ENCODE data around the gene KRTAP10-12. TPM values are rescaled to one million over a fixed set of nuclear protein-coding genes. Genes with fewer than 3 reads are reported as not detected.
"Not testable (repeated sequence)": the region's sequence is repeated elsewhere in the genome, so short reads cannot be mapped to it uniquely, and the experiment has no call there.

The KRTAP10-12 gene
- total and polyA plus RNA-seq, 4 donors: not detected

DNA sequence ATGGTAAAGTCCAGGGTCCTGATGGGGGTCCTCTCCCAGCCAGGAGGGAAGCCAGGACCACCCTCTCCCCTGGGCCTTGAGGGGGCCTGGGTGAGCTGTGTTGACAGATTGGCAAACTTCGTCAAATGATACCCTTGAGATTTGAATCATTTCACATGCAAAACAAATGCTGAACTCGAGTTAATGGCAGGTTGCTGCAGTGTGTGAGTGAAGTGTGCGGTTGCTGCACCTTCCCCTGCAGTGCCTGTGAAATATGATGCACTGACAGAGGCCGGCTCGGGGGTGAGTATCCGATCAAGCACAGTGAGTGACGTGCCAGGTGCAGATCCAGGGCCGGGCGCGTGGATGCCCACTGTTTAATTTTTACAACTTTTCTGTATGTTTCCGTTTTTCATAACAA, 9.3 kb upstream of the KRTAP10-12 start:
- no peaks in the 10 kb centered on the region for H3K4me1 ChIP-seq (ENCODE audit: control insufficient read depth in 4 of 4, insufficient read depth in 4 of 4, low read length in 3 of 4)
- H3K36me3 ChIP-seq (ENCODE audit: control insufficient read depth in 4 of 4, insufficient read depth in 3 of 4, low read depth in 1 of 4, low read length in 3 of 4): no peaks in the 10 kb centered on the region
- peaks cover 0 to 2% (median under 1%) of the 10 kb centered on the region in 4 donors for H3K27me3 ChIP-seq (ENCODE audit: control insufficient read depth in 4 of 4, insufficient read depth in 4 of 4, low read length in 3 of 4)
- no peak overlapping the region for H3K27ac ChIP-seq (ENCODE audit: low read depth in 1 of 2, low read length in 2 of 2)
- 63% methylated on average over 11 of the region's 11 CpGs for WGBS
- TF ChIP-seq EGR1 (IDR thresholded peaks at IDR 0.05; ENCODE audit: low read depth in 2 of 2) (no peak), FOXA1 (IDR thresholded peaks at IDR 0.05) (no peak), SP1 (IDR thresholded peaks at IDR 0.05) (no peak), TAF1 (conservative IDR thresholded peaks at IDR 0.05) (no peak), HNF4G (IDR thresholded peaks at IDR 0.05) (no peak), JUND (IDR thresholded peaks at IDR 0.05) (no peak), RAD21 (IDR thresholded peaks at IDR 0.05) (no peak)
- TF ChIP-seq, protein P1, sequence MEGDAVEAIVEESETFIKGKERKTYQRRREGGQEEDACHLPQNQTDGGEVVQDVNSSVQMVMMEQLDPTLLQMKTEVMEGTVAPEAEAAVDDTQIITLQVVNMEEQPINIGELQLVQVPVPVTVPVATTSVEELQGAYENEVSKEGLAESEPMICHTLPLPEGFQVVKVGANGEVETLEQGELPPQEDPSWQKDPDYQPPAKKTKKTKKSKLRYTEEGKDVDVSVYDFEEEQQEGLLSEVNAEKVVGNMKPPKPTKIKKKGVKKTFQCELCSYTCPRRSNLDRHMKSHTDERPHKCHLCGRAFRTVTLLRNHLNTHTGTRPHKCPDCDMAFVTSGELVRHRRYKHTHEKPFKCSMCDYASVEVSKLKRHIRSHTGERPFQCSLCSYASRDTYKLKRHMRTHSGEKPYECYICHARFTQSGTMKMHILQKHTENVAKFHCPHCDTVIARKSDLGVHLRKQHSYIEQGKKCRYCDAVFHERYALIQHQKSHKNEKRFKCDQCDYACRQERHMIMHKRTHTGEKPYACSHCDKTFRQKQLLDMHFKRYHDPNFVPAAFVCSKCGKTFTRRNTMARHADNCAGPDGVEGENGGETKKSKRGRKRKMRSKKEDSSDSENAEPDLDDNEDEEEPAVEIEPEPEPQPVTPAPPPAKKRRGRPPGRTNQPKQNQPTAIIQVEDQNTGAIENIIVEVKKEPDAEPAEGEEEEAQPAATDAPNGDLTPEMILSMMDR (IDR thresholded peaks at IDR 0.05; ENCODE audit: low read depth, low read length, missing input control): no peak
- TF ChIP-seq, protein P2, sequence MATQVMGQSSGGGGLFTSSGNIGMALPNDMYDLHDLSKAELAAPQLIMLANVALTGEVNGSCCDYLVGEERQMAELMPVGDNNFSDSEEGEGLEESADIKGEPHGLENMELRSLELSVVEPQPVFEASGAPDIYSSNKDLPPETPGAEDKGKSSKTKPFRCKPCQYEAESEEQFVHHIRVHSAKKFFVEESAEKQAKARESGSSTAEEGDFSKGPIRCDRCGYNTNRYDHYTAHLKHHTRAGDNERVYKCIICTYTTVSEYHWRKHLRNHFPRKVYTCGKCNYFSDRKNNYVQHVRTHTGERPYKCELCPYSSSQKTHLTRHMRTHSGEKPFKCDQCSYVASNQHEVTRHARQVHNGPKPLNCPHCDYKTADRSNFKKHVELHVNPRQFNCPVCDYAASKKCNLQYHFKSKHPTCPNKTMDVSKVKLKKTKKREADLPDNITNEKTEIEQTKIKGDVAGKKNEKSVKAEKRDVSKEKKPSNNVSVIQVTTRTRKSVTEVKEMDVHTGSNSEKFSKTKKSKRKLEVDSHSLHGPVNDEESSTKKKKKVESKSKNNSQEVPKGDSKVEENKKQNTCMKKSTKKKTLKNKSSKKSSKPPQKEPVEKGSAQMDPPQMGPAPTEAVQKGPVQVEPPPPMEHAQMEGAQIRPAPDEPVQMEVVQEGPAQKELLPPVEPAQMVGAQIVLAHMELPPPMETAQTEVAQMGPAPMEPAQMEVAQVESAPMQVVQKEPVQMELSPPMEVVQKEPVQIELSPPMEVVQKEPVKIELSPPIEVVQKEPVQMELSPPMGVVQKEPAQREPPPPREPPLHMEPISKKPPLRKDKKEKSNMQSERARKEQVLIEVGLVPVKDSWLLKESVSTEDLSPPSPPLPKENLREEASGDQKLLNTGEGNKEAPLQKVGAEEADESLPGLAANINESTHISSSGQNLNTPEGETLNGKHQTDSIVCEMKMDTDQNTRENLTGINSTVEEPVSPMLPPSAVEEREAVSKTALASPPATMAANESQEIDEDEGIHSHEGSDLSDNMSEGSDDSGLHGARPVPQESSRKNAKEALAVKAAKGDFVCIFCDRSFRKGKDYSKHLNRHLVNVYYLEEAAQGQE (IDR thresholded peaks at IDR 0.05): no peak
- peaks cover 0 to 7% (median 2%) of the 10 kb centered on the region in 4 donors for H3K9me3 ChIP-seq (ENCODE audit: control insufficient read depth in 4 of 4, low read length in 3 of 4)
- peak; percentile 8 for DNase-seq (ENCODE audit: low spot score)
- H3K4me3 ChIP-seq (ENCODE audit: low read depth in 1 of 3, low read length in 3 of 3): no peak overlapping the region
- no peak overlapping the region for H3K9ac ChIP-seq (ENCODE audit: low read depth in 1 of 2, low read length in 2 of 2)

DNA sequence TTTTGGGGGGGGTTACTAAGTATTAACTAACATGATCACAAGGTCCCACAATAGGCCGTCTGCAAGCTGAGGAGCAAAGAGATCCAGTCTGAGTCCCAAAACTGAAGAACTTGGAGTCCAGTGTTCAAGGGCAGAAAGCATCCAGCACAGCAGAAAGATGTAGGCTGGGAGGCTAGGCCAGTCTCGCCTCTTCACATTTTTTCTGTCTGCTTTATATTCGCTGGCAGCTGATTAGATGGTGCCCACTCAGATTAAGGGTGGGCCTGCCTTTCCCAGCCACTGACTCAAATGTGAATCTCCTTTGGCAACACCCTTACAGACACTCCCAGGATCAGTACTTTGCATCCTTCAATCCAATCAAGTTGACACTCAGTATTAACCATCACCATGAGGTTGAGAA, 7.2 kb upstream of the KRTAP10-12 start:
- H3K27ac ChIP-seq (ENCODE audit: low read depth in 1 of 2, low read length in 2 of 2); H3K4me3 ChIP-seq (ENCODE audit: low read depth in 1 of 3, low read length in 3 of 3); H3K27me3 ChIP-seq (ENCODE audit: control insufficient read depth in 4 of 4, insufficient read depth in 4 of 4, low read length in 3 of 4); H3K9ac ChIP-seq (ENCODE audit: low read depth in 1 of 2, low read length in 2 of 2); DNase-seq (ENCODE audit: low spot score); H3K4me1 ChIP-seq (ENCODE audit: control insufficient read depth in 4 of 4, insufficient read depth in 4 of 4, low read length in 3 of 4); H3K36me3 ChIP-seq (ENCODE audit: control insufficient read depth in 4 of 4, insufficient read depth in 3 of 4, low read depth in 1 of 4, low read length in 3 of 4): not testable (repeated sequence)
- WGBS: 75% methylated on average over 3 of the region's 3 CpGs
- H3K9me3 ChIP-seq (ENCODE audit: control insufficient read depth in 4 of 4, low read length in 3 of 4): peaks cover 0 to 18% (median 2%) of the 10 kb centered on the region in 4 donors

DNA sequence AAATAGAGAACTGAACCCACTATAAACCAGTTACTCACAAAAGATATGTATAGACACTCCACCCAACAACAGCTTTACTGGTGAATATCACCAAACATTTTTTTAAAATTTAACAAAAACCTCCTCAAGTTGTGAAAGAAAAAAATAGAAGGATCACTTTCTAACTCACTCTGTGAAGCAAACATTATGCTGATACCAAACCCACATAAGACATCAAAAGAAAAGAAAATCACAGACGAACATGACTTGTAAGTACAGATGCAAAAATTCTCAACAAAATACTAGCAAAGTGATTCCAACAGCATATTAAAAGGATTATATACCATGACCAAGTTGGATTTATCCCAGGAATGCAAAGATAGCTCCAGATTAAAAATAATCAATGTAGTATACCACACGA, 5.3 kb upstream of the KRTAP10-12 start:
- Histone ChIP-seq H3K9ac (ENCODE audit: low read depth in 1 of 2, low read length in 2 of 2) (no peak overlapping the region), H3K27ac (ENCODE audit: low read depth in 1 of 2, low read length in 2 of 2) (no peak overlapping the region), H3K9me3 (ENCODE audit: control insufficient read depth in 4 of 4, low read length in 3 of 4) (peaks cover 0 to 18% (median 2%) of the 10 kb centered on the region in 4 donors), H3K27me3 (ENCODE audit: control insufficient read depth in 4 of 4, insufficient read depth in 4 of 4, low read length in 3 of 4) (peaks cover 0 to 5% (median under 1%) of the 10 kb centered on the region in 4 donors), H3K36me3 (ENCODE audit: control insufficient read depth in 4 of 4, insufficient read depth in 3 of 4, low read depth in 1 of 4, low read length in 3 of 4) (no peaks in the 10 kb centered on the region), H3K4me1 (ENCODE audit: control insufficient read depth in 4 of 4, insufficient read depth in 4 of 4, low read length in 3 of 4) (no peaks in the 10 kb centered on the region), H3K4me3 (ENCODE audit: low read depth in 1 of 3, low read length in 3 of 3) (no peak overlapping the region)
- WGBS: 70% methylated on average over 2 of the region's 2 CpGs
- no peak for DNase-seq (ENCODE audit: low spot score)
- TF ChIP-seq FOXA1 (IDR thresholded peaks at IDR 0.05): no peak
